Mesendoderm (in vitro differentiated cells): Measurements from ENCODE around the gene ITGB6.
A peak's percentile ranks its signal among the peaks of the same experiment; 100 is the strongest.

Experiments
- DNase-seq: peaks from one replicate; pipeline ENCODE4 v3.0.0; 2013
- H2AK5ac ChIP-seq: 2 replicates; pipeline ENCODE4 v1.6.1; 2013; ENCODE audit warnings: low read length, inconsistent platforms
- H2BK120ac ChIP-seq: 2 replicates; pipeline ENCODE4 v1.6.1; 2013; ENCODE audit warnings: low read depth, mild to moderate bottlenecking, low read length, moderate library complexity, mixed read lengths
- H2BK15ac ChIP-seq: replicated peaks from 2 replicates; pipeline ENCODE4 v1.6.1; 2013; ENCODE audit warnings: low read depth, mild to moderate bottlenecking, moderate library complexity
- H2BK5ac ChIP-seq: 2 replicates; pipeline ENCODE4 v1.6.1; 2013; ENCODE audit warnings: low read length, inconsistent platforms
- H3K18ac ChIP-seq: 2 replicates; pipeline ENCODE4 v1.6.1; 2013; ENCODE audit warnings: mild to moderate bottlenecking, low read length, mixed read lengths
- H3K23ac ChIP-seq: one replicate; pipeline ENCODE4 v1.6.1; 2013; ENCODE audit warnings: low read length
- H3K27ac ChIP-seq: 2 replicates; pipeline ENCODE4 v1.5.1; 2013; ENCODE audit warnings: low read depth, mild to moderate bottlenecking, inconsistent platforms, low read length, moderate library complexity
- H3K27me3 ChIP-seq: 2 replicates; pipeline ENCODE4 v1.6.1; 2013; ENCODE audit warnings: low read length, control low read depth, mild to moderate bottlenecking, inconsistent platforms; ENCODE audit not compliant: insufficient read depth, poor library complexity
- H3K36me3 ChIP-seq: 2 replicates; pipeline ENCODE4 v1.6.1; 2013; ENCODE audit warnings: low read length, inconsistent platforms; ENCODE audit not compliant: control insufficient read depth, insufficient read depth
- H3K4ac ChIP-seq: one replicate; pipeline ENCODE4 v1.6.1; 2013; ENCODE audit warnings: low read depth, mild to moderate bottlenecking, low read length, moderate library complexity
- H3K4me1 ChIP-seq: 2 replicates; pipeline ENCODE4 v1.6.1; 2013; ENCODE audit warnings: low read depth, low read length, inconsistent platforms; ENCODE audit not compliant: control insufficient read depth
- H3K4me2 ChIP-seq: 2 replicates; pipeline ENCODE4 v1.6.1; 2013; ENCODE audit warnings: low read length
- H3K4me3 ChIP-seq: 2 replicates; pipeline ENCODE4 v1.5.1; 2013; ENCODE audit warnings: mild to moderate bottlenecking, low read length
- H3K56ac ChIP-seq: one replicate; pipeline ENCODE4 v1.6.1; 2013; ENCODE audit warnings: low read length
- H3K79me1 ChIP-seq: 2 replicates; pipeline ENCODE4 v1.6.1; 2013; ENCODE audit warnings: low read length, inconsistent platforms
- H3K79me2 ChIP-seq: 2 replicates; pipeline ENCODE4 v1.6.1; 2013; ENCODE audit warnings: mild to moderate bottlenecking, low read length; ENCODE audit not compliant: control insufficient read depth, insufficient read depth
- H3K9ac ChIP-seq: 2 replicates; pipeline ENCODE4 v1.6.1; 2013; ENCODE audit warnings: low read length, inconsistent platforms
- H4K5ac ChIP-seq: one replicate; pipeline ENCODE4 v1.6.1; 2013; ENCODE audit warnings: low read length
- H4K8ac ChIP-seq: one replicate; pipeline ENCODE4 v1.6.1; 2013; ENCODE audit warnings: low read depth, mild to moderate bottlenecking, control low read depth, low read length, moderate library complexity
- WGBS: extraction: QIAGEN DNeasy Blood & Tissue Kit; methylation state at CpG from one replicate; pipeline ENCODE4 v1.1.7; 2013; ENCODE audit warnings: low lambda C conversion rate, missing lambda C conversion rate; ENCODE audit not compliant: insufficient coverage; ENCODE audit errors: extremely low coverage; 5-methylcytosine and 5-hydroxymethylcytosine counted together

Gene ITGB6

GRCh38 chr2:160141419-160141818 lies 58.7 kb downstream of the ITGB6 start:
- H2BK5ac ChIP-seq = no peak overlapping the region
- H3K56ac ChIP-seq = no peak overlapping the region
- no peak overlapping the region for H2AK5ac ChIP-seq
- no peak overlapping the region for H3K4me3 ChIP-seq
- no peaks in the 10 kb centered on the region for H3K79me1 ChIP-seq
- no peak overlapping the region for H2BK15ac ChIP-seq
- H3K18ac ChIP-seq = no peak overlapping the region
- H4K8ac ChIP-seq = no peak overlapping the region
- no peaks in the 10 kb centered on the region for H3K79me2 ChIP-seq
- H3K27ac ChIP-seq = no peak overlapping the region
- no peak overlapping the region for H4K5ac ChIP-seq
- H2BK120ac ChIP-seq = no peak overlapping the region
- no peak overlapping the region for H3K4me2 ChIP-seq
- H3K4ac ChIP-seq = no peak overlapping the region
- no peak overlapping the region for H3K9ac ChIP-seq
- H3K23ac ChIP-seq = no peak overlapping the region
- DNase-seq = no peak
- H3K27me3 ChIP-seq = no peaks in the 10 kb centered on the region
- no CpG with 5 or more reads among the region's 4 CpGs for WGBS
- no peaks in the 10 kb centered on the region for H3K4me1 ChIP-seq
- no peaks in the 10 kb centered on the region for H3K36me3 ChIP-seq

GRCh38 chr2:160140471-160140870 lies 59.6 kb downstream of the ITGB6 start:
- no peak overlapping the region for H3K4me2 ChIP-seq
- no peak overlapping the region for H3K23ac ChIP-seq
- H3K4me3 ChIP-seq = no peak overlapping the region
- no peak overlapping the region for H4K5ac ChIP-seq
- no peaks in the 10 kb centered on the region for H3K79me2 ChIP-seq
- no peaks in the 10 kb centered on the region for H3K4me1 ChIP-seq
- no peak overlapping the region for H3K18ac ChIP-seq
- no peak overlapping the region for H2AK5ac ChIP-seq
- H3K27me3 ChIP-seq = no peaks in the 10 kb centered on the region
- no peak overlapping the region for H4K8ac ChIP-seq
- no peak overlapping the region for H3K9ac ChIP-seq
- no peaks in the 10 kb centered on the region for H3K79me1 ChIP-seq
- no CpG with 5 or more reads among the region's 4 CpGs for WGBS
- H3K4ac ChIP-seq = no peak overlapping the region
- no peaks in the 10 kb centered on the region for H3K36me3 ChIP-seq
- H2BK15ac ChIP-seq = no peak overlapping the region
- no peak overlapping the region for H2BK120ac ChIP-seq
- DNase-seq = no peak
- H3K27ac ChIP-seq = no peak overlapping the region
- H3K56ac ChIP-seq = no peak overlapping the region
- H2BK5ac ChIP-seq = no peak overlapping the region

- Histone ChIP-seq H3K9ac (no peak overlapping the region), H3K4me3 (no peak overlapping the region), H3K23ac (no peak overlapping the region), H3K27me3 (no peaks in the 10 kb centered on the region), H4K5ac (no peak overlapping the region), H3K27ac (no peak overlapping the region), H3K18ac (no peak overlapping the region), H2BK15ac (no peak overlapping the region), H3K56ac (no peak overlapping the region), H3K4me2 (no peak overlapping the region), H2AK5ac (no peak overlapping the region), H3K4me1 (no peaks in the 10 kb centered on the region), H3K79me1 (no peaks in the 10 kb centered on the region), H2BK5ac (no peak overlapping the region), H2BK120ac (no peak overlapping the region), H3K36me3 (no peaks in the 10 kb centered on the region), H3K79me2 (no peaks in the 10 kb centered on the region), H4K8ac (no peak overlapping the region), H3K4ac (no peak overlapping the region)
- no CpG with 5 or more reads among the region's 1 CpG for WGBS
- no peak for DNase-seq
These were observed 60.1 kb downstream of the ITGB6 start for GRCh38 chr2:160139991-160140390.

- DNase-seq = no peak
- Histone ChIP-seq H2BK5ac (no peak overlapping the region), H3K79me1 (no peaks in the 10 kb centered on the region), H2BK15ac (no peak overlapping the region), H3K36me3 (no peaks in the 10 kb centered on the region), H3K23ac (no peak overlapping the region), H3K4me3 (no peak overlapping the region), H3K79me2 (no peaks in the 10 kb centered on the region), H3K56ac (no peak overlapping the region), H2BK120ac (no peak overlapping the region), H2AK5ac (no peak overlapping the region), H3K18ac (no peak overlapping the region), H4K5ac (no peak overlapping the region), H3K4ac (no peak overlapping the region), H3K4me2 (no peak overlapping the region), H3K9ac (no peak overlapping the region), H3K4me1 (no peaks in the 10 kb centered on the region), H4K8ac (no peak overlapping the region), H3K27ac (no peak overlapping the region), H3K27me3 (no peaks in the 10 kb centered on the region)
These were observed 60.7 kb downstream of the ITGB6 start for GRCh38 chr2:160139350-160139749.

GRCh38 chr2:160138406-160138805 lies 61.7 kb downstream of the ITGB6 start:
- Histone ChIP-seq H3K23ac (no peak overlapping the region), H3K56ac (no peak overlapping the region), H2BK5ac (no peak overlapping the region), H3K18ac (no peak overlapping the region), H2BK15ac (no peak overlapping the region), H3K36me3 (no peaks in the 10 kb centered on the region), H3K79me2 (no peaks in the 10 kb centered on the region), H3K27me3 (no peaks in the 10 kb centered on the region), H3K4ac (no peak overlapping the region), H4K5ac (no peak overlapping the region), H3K27ac (no peak overlapping the region), H3K79me1 (no peaks in the 10 kb centered on the region), H3K9ac (no peak overlapping the region), H3K4me2 (no peak overlapping the region), H3K4me3 (no peak overlapping the region), H2BK120ac (no peak overlapping the region), H4K8ac (no peak overlapping the region), H2AK5ac (no peak overlapping the region), H3K4me1 (no peaks in the 10 kb centered on the region)
- WGBS = 100% methylated on average over 1 of the region's 1 CpG
- DNase-seq = no peak

GRCh38 chr2:160137464-160137863 lies 62.6 kb downstream of the ITGB6 start:
- Histone ChIP-seq H3K4ac (no peak overlapping the region), H3K4me2 (no peak overlapping the region), H2AK5ac (no peak overlapping the region), H3K36me3 (no peaks in the 10 kb centered on the region), H3K4me3 (no peak overlapping the region), H3K18ac (no peak overlapping the region), H3K79me1 (no peaks in the 10 kb centered on the region), H2BK5ac (no peak overlapping the region), H3K23ac (no peak overlapping the region), H3K27ac (no peak overlapping the region), H4K8ac (no peak overlapping the region), H3K27me3 (no peaks in the 10 kb centered on the region), H3K56ac (peak overlapping the region; percentile 7), H3K79me2 (no peaks in the 10 kb centered on the region), H2BK15ac (no peak overlapping the region), H3K9ac (no peak overlapping the region), H4K5ac (no peak overlapping the region), H2BK120ac (no peak overlapping the region), H3K4me1 (no peaks in the 10 kb centered on the region)
- WGBS = no CpG with 5 or more reads among the region's 8 CpGs
- no peak for DNase-seq
